Measurements from ENCODE around the gene NKD2.

Gene NKD2

GRCh38 chr5:1029945-1030625, 21.5 kb downstream of the NKD2 start:
- DNase-seq (ENCODE audit: low spot score) = no peak

GRCh38 chr5:1030801-1031271, 22.2 kb downstream of the NKD2 start:
- DNase-seq (ENCODE audit: low spot score) = no peak

DNA sequence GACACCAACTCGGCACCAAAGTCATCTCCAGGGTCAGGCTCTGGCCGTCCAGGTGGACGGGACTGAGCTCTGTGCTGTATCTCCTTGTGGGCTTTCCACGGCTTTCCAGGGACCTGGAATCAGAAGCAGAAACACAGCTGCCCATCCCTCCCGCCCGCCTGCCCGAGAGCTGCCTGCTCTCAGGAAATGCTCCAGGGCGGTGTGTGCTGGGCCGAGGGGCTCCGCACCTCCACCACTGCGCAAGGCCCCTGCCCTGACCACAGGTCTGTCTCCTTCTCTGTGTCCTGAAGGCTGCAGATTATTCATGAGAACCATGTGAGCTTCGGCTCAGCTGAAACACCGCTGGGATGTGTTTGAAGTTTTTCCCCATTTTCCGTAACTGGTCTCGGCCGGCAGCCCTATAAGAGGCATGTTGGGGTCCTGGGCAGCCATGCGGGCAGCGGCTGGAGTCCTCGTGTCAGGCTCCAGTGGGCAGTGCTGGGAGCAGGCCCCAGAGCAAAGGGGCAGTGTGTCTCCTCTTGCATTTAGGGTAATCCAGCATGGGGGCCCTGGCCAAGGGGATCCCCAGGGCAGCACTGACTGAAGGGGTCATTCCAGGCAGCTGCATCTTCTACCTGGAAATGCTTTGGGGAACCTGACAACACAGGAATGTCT, 22.8 kb downstream of the NKD2 start:
- no peak for DNase-seq (ENCODE audit: low spot score)

DNA sequence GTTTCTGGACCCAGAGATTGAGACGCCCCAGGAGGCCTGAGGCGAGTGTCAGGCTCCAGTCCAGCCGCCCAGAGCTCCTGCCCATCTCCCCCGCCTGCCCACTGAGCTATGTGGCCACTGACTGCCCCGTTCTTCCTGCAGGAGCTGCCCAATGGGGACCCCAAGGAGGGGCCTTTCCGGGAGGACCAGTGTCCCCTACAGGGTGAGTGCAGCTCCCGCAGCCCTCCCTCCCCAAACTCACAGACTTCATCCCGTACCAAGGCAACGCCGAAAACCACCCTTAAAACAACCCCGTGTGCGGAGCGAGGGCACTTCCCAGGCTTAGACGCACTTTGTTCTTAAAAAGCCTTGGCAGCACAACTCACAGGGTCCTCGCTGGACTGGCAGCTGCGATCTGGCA, 23.4 kb downstream of the NKD2 start:
- no peak for DNase-seq (ENCODE audit: low spot score)

- DNase-seq (ENCODE audit: low spot score) = no peak
These were observed 24.0 kb downstream of the NKD2 start for GRCh38 chr5:1032551-1033027.

GRCh38 chr5:1033178-1033577, 24.6 kb downstream of the NKD2 start:
- DNase-seq (ENCODE audit: low spot score) = no peak

DNA sequence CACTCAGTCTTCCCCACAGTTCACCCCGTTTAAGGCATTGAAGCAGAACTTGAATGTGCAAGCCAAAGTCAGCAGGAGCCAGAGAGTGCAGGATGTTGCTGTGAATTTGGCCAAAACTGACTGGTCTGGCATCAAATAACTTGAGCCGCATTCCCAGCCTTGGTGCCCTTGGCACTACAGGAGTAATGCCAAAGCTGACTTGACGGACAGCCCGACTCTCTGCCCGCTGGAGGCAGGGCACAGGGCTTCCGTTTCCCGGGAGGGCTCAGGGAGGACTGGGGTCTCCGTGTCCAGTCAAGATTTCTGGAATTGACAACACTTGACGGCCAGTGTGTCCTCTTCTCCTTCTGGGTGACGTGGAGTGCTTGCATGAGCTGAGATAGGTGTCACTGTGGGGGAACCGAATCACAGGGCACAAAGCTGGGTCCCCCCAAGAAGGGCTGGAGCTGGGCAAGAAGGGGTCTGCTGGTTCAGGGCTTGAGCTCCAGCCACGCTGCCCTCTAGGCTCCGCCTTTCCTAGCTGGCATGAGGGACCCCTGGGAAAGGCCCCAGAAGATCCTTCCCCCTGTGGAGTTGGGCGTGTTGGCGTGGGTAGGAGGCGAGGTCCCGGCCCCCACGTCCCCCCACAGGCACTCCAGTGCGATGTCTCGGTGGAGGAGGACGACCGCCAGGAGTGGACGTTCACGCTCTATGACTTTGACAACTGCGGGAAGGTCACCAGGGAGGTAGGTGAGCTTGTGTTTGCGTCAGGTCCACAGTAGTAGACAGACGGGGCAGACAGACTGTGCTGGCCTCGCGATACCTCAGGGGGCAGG, 25.2 kb downstream of the NKD2 start:
- DNase-seq (ENCODE audit: low spot score) = no peak

- DNase-seq (ENCODE audit: low spot score) = no peak
These were observed 25.9 kb downstream of the NKD2 start for GRCh38 chr5:1034421-1034905.

- no peak for DNase-seq (ENCODE audit: low spot score)
These were observed 26.4 kb downstream of the NKD2 start for GRCh38 chr5:1034986-1035385.

- DNase-seq (ENCODE audit: low spot score) = no peak
These were observed 27.1 kb downstream of the NKD2 start for GRCh38 chr5:1035421-1036405.

DNA sequence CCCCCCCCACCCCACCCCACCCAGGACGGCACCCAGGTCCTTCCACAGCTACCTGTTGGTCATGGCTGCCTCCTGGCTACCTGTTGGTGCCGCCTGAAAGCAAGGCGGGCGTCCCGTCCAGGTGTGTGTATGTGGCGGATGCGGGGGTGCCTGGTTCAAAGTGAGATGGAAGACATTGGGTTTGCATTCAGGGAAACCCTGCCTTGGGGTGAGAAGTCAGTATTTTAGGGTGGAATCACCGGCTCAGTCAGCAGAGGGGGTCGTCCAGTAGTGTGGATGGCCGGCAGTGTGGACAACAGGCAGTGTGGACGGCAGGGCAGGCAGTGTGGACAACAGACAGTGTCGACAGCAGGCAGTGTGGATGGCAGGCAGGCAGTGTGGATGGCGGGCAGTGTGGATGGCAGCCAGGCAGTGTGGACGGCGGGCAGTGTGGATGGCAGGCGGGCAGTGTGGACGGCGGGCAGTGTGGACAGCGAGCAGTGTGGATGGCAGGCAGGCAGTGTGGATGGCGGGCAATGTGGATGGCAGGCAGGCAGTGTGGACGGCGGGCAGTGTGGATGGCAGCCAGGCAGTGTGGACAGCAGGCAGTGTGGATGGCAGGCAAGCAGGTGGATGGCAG, 28.0 kb downstream of the NKD2 start:
- DNase-seq (ENCODE audit: low spot score) = no peak

DNA sequence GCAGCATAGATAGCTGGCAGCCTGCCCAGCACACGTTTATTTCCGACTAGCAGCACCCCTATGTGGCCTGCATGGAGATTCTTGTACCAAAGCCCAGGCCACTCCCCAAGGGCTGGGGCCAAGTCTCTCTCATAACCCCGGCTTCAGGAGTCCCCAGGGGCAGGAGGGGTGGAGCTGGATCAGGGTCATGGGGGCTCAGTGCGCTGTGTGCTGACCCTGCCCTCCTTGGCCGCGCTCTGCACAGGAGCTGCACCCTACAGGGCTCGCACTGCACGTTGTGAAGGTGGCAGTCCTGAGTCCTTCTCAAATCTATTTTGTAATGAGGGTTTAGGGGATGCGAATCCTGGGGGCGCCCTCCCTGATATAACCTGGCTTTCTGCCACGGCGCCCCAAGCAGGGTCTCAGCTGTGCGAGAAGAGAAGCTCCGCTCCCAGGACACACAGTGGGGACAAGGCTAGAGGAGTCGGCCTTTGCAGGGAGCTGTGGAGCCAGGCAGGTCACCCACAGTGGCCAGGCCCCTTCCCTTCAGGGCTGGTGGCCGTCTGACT, 28.6 kb downstream of the NKD2 start:
- no peak for DNase-seq (ENCODE audit: low spot score)

GRCh38 chr5:1037671-1038416, 29.2 kb downstream of the NKD2 start:
- DNase-seq (ENCODE audit: low spot score) = no peak

DNA sequence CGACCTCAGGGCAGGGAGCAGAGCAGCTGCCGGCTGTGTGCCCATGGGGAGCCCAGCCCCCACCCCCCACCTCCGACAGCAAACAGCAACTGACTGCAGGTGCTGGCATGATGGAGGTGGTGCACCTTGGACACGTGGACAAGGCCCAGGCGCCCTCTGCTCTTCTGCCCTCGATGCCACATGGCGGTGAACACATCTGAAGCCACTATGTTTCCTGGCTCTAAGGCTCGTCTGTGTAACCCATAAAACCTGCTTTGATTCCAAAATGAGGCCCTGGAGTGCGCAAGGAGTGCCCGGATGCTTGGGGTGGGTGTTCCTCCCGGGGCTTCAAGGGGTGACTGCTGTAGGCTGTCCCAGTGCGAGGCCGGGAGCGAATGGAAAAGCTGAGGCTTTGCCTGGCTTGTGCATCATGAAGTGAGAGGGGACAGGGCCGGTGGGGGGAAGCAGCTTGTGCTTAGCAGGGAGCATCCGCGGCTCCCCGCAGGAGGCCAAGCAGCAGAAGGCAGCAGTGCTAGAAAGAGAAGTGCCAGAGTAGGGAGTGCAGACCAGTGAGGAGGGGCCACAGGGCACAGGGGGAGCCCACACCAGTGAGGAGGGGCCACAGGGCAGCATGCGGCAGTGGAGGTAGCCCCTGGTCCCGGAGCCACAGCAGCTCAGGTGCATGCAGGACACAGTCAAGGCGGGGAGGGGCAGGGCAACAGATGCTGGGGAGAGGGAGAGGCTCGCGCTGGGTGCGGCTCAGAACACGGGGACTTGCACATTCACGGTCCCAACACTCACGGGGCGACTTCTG, 30.0 kb downstream of the NKD2 start:
- DNase-seq (ENCODE audit: low spot score) = no peak

DNA sequence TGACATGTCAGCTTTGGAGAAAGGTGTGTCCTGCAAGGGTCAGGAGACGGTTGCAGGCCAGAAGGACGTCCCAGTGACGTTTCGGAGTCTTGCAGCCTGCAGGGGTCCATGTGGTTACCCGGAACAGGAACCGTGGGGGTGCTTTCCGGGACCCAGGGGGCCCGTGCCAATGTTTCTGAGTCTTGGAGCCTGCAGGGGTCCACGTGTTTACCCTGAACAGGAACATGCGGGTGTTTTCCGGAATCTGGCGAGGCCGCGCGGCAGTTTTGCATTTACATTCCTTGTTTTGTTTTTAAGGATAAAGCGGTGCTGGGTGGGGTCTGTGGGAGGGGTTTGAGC, 30.6 kb downstream of the NKD2 start:
- no peak for DNase-seq (ENCODE audit: low spot score)

DNA sequence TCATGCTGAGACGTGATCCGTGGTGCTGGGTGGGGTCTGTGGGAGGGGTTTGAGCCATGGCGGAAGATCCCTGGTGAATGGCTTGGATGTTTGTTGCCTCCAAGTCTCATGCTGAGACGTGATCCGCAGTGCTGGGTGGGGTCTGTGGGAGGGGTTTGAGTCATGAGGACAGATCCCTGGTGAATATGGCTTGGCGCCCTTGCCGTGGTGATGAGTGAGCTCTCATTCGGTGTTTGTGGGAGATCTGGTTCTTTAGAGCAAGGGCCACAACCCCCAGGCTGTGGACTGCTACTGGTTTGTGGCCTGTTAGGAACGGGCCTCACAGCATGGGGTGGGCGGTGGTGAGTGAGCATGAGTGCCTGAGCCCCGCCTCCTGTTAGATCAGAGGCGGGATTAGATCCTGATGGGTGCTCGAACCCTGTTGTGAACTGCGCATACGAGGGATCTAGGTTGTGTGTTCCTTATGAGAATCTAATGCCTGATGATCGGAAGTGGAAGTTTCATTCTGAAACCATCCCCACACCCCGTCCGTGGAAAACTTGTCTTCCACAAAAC, 31.2 kb downstream of the NKD2 start:
- DNase-seq (ENCODE audit: low spot score) = no peak

- DNase-seq (ENCODE audit: low spot score) = no peak
These were observed 32.0 kb downstream of the NKD2 start for GRCh38 chr5:1040571-1040970.

- no peak for DNase-seq (ENCODE audit: low spot score)
These were observed 32.9 kb downstream of the NKD2 start for GRCh38 chr5:1041225-1042143.

Measured in LoVo (cell line).